ENCODE measurements around the gene SPTLC3. TPM values are rescaled to one million over a fixed set of nuclear protein-coding genes. Genes with fewer than 3 reads are reported as not detected.

SPTLC3 gene
- total RNA-seq, 1 experiment from 2014 or later = 0.03 TPM

GRCh38 chr20:13110796-13111195 is 102.0 kb downstream of the SPTLC3 start:
- DNase-seq (ENCODE audit: low read depth, low spot score) (no peak), ATAC-seq (no peak)
- POLR2A ChIA-PET = no interaction called here
- Histone ChIP-seq H3K4me3 (ENCODE audit: low read depth in 2 of 2, low read length in 2 of 2) (no peak overlapping the region), H3K27me3 (ENCODE audit: control insufficient read depth, insufficient read depth, low read length) (peaks cover 5% of the 10 kb centered on the region; the same call in 1 of the 2 replicates), H3K27ac (ENCODE audit: low read length) (no peak overlapping the region), H3K9me3 (ENCODE audit: control insufficient read depth, insufficient read depth, low read depth, low read length) (no peaks in the 10 kb centered on the region), H3K36me3 (ENCODE audit: control insufficient read depth, insufficient read depth, low read length) (no peaks in the 10 kb centered on the region), H3K4me1 (ENCODE audit: control insufficient read depth, insufficient read depth, low read length) (no peaks in the 10 kb centered on the region)
- CTCF ChIA-PET = interaction anchor here (0.9 kb wide), 1 partner anchor 192 kb away, joined by 3 read pairs; no protein-coding TSS in a partner anchor
- in situ Hi-C loops (cut with HindIII; ENCODE audit: low pct_unique_long_range_greater_than_20kb, low sequenced_read_pairs) = no loop called here
- intact Hi-C loops (cut with micrococcal nuclease; ENCODE audit: unreplicated experiment) = loop anchor here (10.0 kb wide), 1 partner anchor 154 kb away; no protein-coding TSS in a partner anchor
- BruUV-seq (replicated peaks) = no TSS peak
- TF ChIP-seq POLR2AphosphoS5 (IDR thresholded peaks at IDR 0.05; ENCODE audit: low read depth, low read length) = no peak
- TF ChIP-seq SIN3A (IDR thresholded peaks at IDR 0.05; ENCODE audit: borderline replicate concordance, insufficient read depth, low read depth, low read length) = no peak
- TF ChIP-seq CTCF (IDR thresholded peaks at IDR 0.05) = no peak
- TF ChIP-seq TCF7L2 (IDR thresholded peaks at IDR 0.05; ENCODE audit: low read depth, low read length) = no peak
- no peak for TF ChIP-seq REST (IDR thresholded peaks at IDR 0.05; ENCODE audit: insufficient read depth in 1 of 2, low read depth in 2 of 2, low read length in 1 of 2)

- POLR2A ChIA-PET = no interaction called here
- Histone ChIP-seq H3K27me3 (ENCODE audit: control insufficient read depth, insufficient read depth, low read length) (peaks cover 6% of the 10 kb centered on the region; the same call in 1 of the 2 replicates), H3K27ac (ENCODE audit: low read length) (no peak overlapping the region), H3K4me3 (ENCODE audit: low read depth in 2 of 2, low read length in 2 of 2) (no peak overlapping the region), H3K36me3 (ENCODE audit: control insufficient read depth, insufficient read depth, low read length) (no peaks in the 10 kb centered on the region), H3K4me1 (ENCODE audit: control insufficient read depth, insufficient read depth, low read length) (no peaks in the 10 kb centered on the region), H3K9me3 (ENCODE audit: control insufficient read depth, insufficient read depth, low read depth, low read length) (no peaks in the 10 kb centered on the region)
- intact Hi-C loops (cut with micrococcal nuclease; ENCODE audit: unreplicated experiment) = loop anchor here (10.0 kb wide), 1 partner anchor 153 kb away; no protein-coding TSS in a partner anchor
- BruUV-seq (replicated peaks) = no TSS peak
- DNase-seq (ENCODE audit: low read depth, low spot score) (no peak), ATAC-seq (no peak)
- TF ChIP-seq POLR2AphosphoS5 (IDR thresholded peaks at IDR 0.05; ENCODE audit: low read depth, low read length) = no peak
- in situ Hi-C loops (cut with HindIII; ENCODE audit: low pct_unique_long_range_greater_than_20kb, low sequenced_read_pairs) = no loop called here
- CTCF ChIA-PET = interaction anchor here (0.9 kb wide), 1 partner anchor 191 kb away, joined by 3 read pairs; no protein-coding TSS in a partner anchor
Observed at GRCh38 chr20:13111249-13111911, 102.6 kb downstream of the SPTLC3 start.

GRCh38 chr20:13113731-13114130 is 105.0 kb downstream of the SPTLC3 start:
- Histone ChIP-seq H3K4me1 (ENCODE audit: control insufficient read depth, insufficient read depth, low read length) (no peaks in the 10 kb centered on the region), H3K27me3 (ENCODE audit: control insufficient read depth, insufficient read depth, low read length) (peaks cover 2% of the 10 kb centered on the region; the same call in 1 of the 2 replicates), H3K27ac (ENCODE audit: low read length) (no peak overlapping the region), H3K4me3 (ENCODE audit: low read depth in 2 of 2, low read length in 2 of 2) (no peak overlapping the region), H3K36me3 (ENCODE audit: control insufficient read depth, insufficient read depth, low read length) (no peaks in the 10 kb centered on the region), H3K9me3 (ENCODE audit: control insufficient read depth, insufficient read depth, low read depth, low read length) (no peaks in the 10 kb centered on the region)
- CTCF ChIA-PET = no interaction called here
- ATAC-seq (no peak), DNase-seq (ENCODE audit: low read depth, low spot score) (no peak)
- intact Hi-C loops (cut with micrococcal nuclease; ENCODE audit: unreplicated experiment) = loop anchor here (10.0 kb wide), 1 partner anchor 151 kb away; no protein-coding TSS in a partner anchor
- TF ChIP-seq CTCF (IDR thresholded peaks at IDR 0.05) = no peak
- TF ChIP-seq SIN3A (IDR thresholded peaks at IDR 0.05; ENCODE audit: borderline replicate concordance, insufficient read depth, low read depth, low read length) = no peak
- TF ChIP-seq POLR2AphosphoS5 (IDR thresholded peaks at IDR 0.05; ENCODE audit: low read depth, low read length) = no peak
- no peak for TF ChIP-seq REST (IDR thresholded peaks at IDR 0.05; ENCODE audit: insufficient read depth in 1 of 2, low read depth in 2 of 2, low read length in 1 of 2)
- no peak for TF ChIP-seq TCF7L2 (IDR thresholded peaks at IDR 0.05; ENCODE audit: low read depth, low read length)
- BruUV-seq (replicated peaks) = no TSS peak
- in situ Hi-C loops (cut with HindIII; ENCODE audit: low pct_unique_long_range_greater_than_20kb, low sequenced_read_pairs) = no loop called here
- POLR2A ChIA-PET = no interaction called here
